ENCODE data around the gene AKT1S1. TPM values are rescaled to one million over a fixed set of nuclear protein-coding genes. Genes with fewer than 3 reads are reported as not detected.
A peak's percentile ranks its signal among the peaks of the same experiment; 100 is the strongest.

AKT1S1 gene
- total and polyA plus RNA-seq, 2 of the 13 experiments (the other 11 are each of a cell fraction or from before 2014, with no cell fraction given): 13.5 to 27.8 TPM

GRCh38 chr19:49869484-49870308 lies 7.5 kb downstream of the AKT1S1 start (continued):
- TF ChIP-seq, protein P1, sequence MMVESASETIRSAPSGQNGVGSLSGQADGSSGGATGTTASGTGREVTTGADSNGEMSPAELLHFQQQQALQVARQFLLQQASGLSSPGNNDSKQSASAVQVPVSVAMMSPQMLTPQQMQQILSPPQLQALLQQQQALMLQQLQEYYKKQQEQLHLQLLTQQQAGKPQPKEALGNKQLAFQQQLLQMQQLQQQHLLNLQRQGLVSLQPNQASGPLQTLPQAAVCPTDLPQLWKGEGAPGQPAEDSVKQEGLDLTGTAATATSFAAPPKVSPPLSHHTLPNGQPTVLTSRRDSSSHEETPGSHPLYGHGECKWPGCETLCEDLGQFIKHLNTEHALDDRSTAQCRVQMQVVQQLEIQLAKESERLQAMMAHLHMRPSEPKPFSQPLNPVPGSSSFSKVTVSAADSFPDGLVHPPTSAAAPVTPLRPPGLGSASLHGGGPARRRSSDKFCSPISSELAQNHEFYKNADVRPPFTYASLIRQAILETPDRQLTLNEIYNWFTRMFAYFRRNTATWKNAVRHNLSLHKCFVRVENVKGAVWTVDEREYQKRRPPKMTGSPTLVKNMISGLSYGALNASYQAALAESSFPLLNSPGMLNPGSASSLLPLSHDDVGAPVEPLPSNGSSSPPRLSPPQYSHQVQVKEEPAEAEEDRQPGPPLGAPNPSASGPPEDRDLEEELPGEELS (CRISPR knock-in tag; IDR thresholded peaks at IDR 0.05): no peak
- TF ChIP-seq TBP (CRISPR knock-in tag; IDR thresholded peaks at IDR 0.05) (no peak), ARID3A (IDR thresholded peaks at IDR 0.05; ENCODE audit: low read depth, low read length) (no peak; the same call in 1 of the 2 replicates), JUN (CRISPR knock-in tag; IDR thresholded peaks at IDR 0.05) (no peak), MYNN (CRISPR knock-in tag; IDR thresholded peaks at IDR 0.05; ENCODE audit: low read depth) (no peak), ZNF34 (CRISPR knock-in tag; IDR thresholded peaks at IDR 0.05; ENCODE audit: borderline replicate concordance) (no peak), SMAD3 (CRISPR knock-in tag; IDR thresholded peaks at IDR 0.05) (no peak; the same call in 1 of the 2 replicates), ZNF580 (CRISPR knock-in tag; IDR thresholded peaks at IDR 0.05; ENCODE audit: borderline replicate concordance, low read depth) (no peak), CAMTA2 (CRISPR knock-in tag; IDR thresholded peaks at IDR 0.05; ENCODE audit: borderline replicate concordance) (no peak), SALL2 (CRISPR knock-in tag; IDR thresholded peaks at IDR 0.05) (no peak; the same call in 1 of the 2 replicates), ZSCAN29 (CRISPR knock-in tag; conservative IDR thresholded peaks at IDR 0.05) (0 out of 2 replicates have a peak, but pooled peaks have one; percentile 6), MAF1 (CRISPR knock-in tag; IDR thresholded peaks at IDR 0.05; ENCODE audit: borderline replicate concordance) (no peak), ZFP1 (CRISPR knock-in tag; IDR thresholded peaks at IDR 0.05) (0 out of 2 replicates have a peak, but pooled peaks have one; percentile 17), ZBTB43 (CRISPR knock-in tag; conservative IDR thresholded peaks at IDR 0.05) (0 out of 2 replicates have a peak, but pooled peaks have one; percentile 55)
- TF ChIP-seq, protein P2, sequence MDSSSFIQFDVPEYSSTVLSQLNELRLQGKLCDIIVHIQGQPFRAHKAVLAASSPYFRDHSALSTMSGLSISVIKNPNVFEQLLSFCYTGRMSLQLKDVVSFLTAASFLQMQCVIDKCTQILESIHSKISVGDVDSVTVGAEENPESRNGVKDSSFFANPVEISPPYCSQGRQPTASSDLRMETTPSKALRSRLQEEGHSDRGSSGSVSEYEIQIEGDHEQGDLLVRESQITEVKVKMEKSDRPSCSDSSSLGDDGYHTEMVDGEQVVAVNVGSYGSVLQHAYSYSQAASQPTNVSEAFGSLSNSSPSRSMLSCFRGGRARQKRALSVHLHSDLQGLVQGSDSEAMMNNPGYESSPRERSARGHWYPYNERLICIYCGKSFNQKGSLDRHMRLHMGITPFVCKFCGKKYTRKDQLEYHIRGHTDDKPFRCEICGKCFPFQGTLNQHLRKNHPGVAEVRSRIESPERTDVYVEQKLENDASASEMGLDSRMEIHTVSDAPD (CRISPR knock-in tag; IDR thresholded peaks at IDR 0.05): no peak
- TF ChIP-seq, protein P3, sequence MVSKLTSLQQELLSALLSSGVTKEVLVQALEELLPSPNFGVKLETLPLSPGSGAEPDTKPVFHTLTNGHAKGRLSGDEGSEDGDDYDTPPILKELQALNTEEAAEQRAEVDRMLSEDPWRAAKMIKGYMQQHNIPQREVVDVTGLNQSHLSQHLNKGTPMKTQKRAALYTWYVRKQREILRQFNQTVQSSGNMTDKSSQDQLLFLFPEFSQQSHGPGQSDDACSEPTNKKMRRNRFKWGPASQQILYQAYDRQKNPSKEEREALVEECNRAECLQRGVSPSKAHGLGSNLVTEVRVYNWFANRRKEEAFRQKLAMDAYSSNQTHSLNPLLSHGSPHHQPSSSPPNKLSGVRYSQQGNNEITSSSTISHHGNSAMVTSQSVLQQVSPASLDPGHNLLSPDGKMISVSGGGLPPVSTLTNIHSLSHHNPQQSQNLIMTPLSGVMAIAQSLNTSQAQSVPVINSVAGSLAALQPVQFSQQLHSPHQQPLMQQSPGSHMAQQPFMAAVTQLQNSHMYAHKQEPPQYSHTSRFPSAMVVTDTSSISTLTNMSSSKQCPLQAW (CRISPR knock-in tag; IDR thresholded peaks at IDR 0.05): peak; percentile 12; the same call in 1 of the 2 replicates
- TF ChIP-seq, protein P4, sequence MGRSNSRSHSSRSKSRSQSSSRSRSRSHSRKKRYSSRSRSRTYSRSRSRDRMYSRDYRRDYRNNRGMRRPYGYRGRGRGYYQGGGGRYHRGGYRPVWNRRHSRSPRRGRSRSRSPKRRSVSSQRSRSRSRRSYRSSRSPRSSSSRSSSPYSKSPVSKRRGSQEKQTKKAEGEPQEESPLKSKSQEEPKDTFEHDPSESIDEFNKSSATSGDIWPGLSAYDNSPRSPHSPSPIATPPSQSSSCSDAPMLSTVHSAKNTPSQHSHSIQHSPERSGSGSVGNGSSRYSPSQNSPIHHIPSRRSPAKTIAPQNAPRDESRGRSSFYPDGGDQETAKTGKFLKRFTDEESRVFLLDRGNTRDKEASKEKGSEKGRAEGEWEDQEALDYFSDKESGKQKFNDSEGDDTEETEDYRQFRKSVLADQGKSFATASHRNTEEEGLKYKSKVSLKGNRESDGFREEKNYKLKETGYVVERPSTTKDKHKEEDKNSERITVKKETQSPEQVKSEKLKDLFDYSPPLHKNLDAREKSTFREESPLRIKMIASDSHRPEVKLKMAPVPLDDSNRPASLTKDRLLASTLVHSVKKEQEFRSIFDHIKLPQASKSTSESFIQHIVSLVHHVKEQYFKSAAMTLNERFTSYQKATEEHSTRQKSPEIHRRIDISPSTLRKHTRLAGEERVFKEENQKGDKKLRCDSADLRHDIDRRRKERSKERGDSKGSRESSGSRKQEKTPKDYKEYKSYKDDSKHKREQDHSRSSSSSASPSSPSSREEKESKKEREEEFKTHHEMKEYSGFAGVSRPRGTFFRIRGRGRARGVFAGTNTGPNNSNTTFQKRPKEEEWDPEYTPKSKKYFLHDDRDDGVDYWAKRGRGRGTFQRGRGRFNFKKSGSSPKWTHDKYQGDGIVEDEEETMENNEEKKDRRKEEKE (IDR thresholded peaks at IDR 0.05): no peak
